Esophagus (tissue), 2 donors: Measurements from ENCODE around the gene RUBCNL. TPM values are rescaled to one million over a fixed set of nuclear protein-coding genes. Genes with fewer than 3 reads are reported as not detected.

Experiments used
- H3K27ac ChIP-seq, 2 donors: one replicate each; pipeline ENCODE4 v1.5.1; 2013; ENCODE audit warnings: low read depth in 2 of 2, mild to moderate bottlenecking in 2 of 2, inconsistent platforms in 1 of 2, low read length in 1 of 2, moderate library complexity in 1 of 2
- H3K27me3 ChIP-seq, 2 donors: one replicate each; pipeline ENCODE4 v1.6.1; 2013; ENCODE audit warnings: low read length in 2 of 2, control low read depth in 1 of 2, mild to moderate bottlenecking in 1 of 2; ENCODE audit not compliant: insufficient read depth in 2 of 2, control insufficient read depth in 1 of 2
- H3K36me3 ChIP-seq, 2 donors: one replicate each; pipeline ENCODE4 v1.6.1; 2013; ENCODE audit warnings: low read length in 1 of 2; ENCODE audit not compliant: control insufficient read depth in 2 of 2, insufficient read depth in 2 of 2
- H3K4me1 ChIP-seq, 2 donors: one replicate each; pipeline ENCODE4 v1.6.1; 2013; ENCODE audit warnings: low read length in 1 of 2; ENCODE audit not compliant: control insufficient read depth in 2 of 2, insufficient read depth in 2 of 2
- H3K4me3 ChIP-seq, 2 donors: one replicate each; pipeline ENCODE4 v1.5.1; 2013; ENCODE audit warnings: low read length in 2 of 2, mild to moderate bottlenecking in 2 of 2, low read depth in 1 of 2, moderate library complexity in 1 of 2
- H3K9me3 ChIP-seq, 2 donors: one replicate each; pipeline ENCODE4 v1.6.1; 2013; ENCODE audit warnings: mild to moderate bottlenecking in 2 of 2, low read depth in 1 of 2, low read length in 1 of 2, moderate library complexity in 1 of 2; ENCODE audit not compliant: control insufficient read depth in 2 of 2, insufficient read depth in 1 of 2
- WGBS, 2 donors: extraction: QIAGEN DNeasy Blood & Tissue Kit; methylation state at CpG; one replicate each; pipeline ENCODE4 v1.1.7; 2013; 5-methylcytosine and 5-hydroxymethylcytosine counted together
- polyA plus RNA-seq, 2 donors: library from polyadenylated mRNA; stranded (reverse); fragments of 200-250 nt; gene quantifications; one replicate each; pipeline ENCODE4 v1.2.3, GENCODE V29; 2013
- donor health status: healthy with polysubstance abuse.
- donor health status: Bipolar disorder and iron deficiency.

RUBCNL gene
- polyA plus RNA-seq, 2 donors, result 0.26 to 0.28 TPM

- Histone ChIP-seq H3K36me3 (no peaks in the 10 kb centered on the region), H3K4me3 (no peak overlapping the region), H3K4me1 (no peaks in the 10 kb centered on the region), H3K9me3 (no peaks in the 10 kb centered on the region), H3K27me3 (no peaks in the 10 kb centered on the region), H3K27ac (no peak overlapping the region)
- WGBS, 2 donors, result 67 to 69% methylated on average over 7 of the region's 7 CpGs
Measured at GRCh38 chr13:46303742-46304385, 83.2 kb downstream of the RUBCNL start.

- no peaks in the 10 kb centered on the region for H3K9me3 ChIP-seq
- H3K27ac ChIP-seq, result no peak overlapping the region
- 44 to 53% methylated on average over 3 of the region's 3 CpGs for WGBS, 2 donors
- no peaks in the 10 kb centered on the region for H3K4me1 ChIP-seq
- no peaks in the 10 kb centered on the region for H3K36me3 ChIP-seq
- H3K4me3 ChIP-seq, result no peak overlapping the region
- H3K27me3 ChIP-seq, result no peaks in the 10 kb centered on the region
Measured at GRCh38 chr13:46297361-46297811, 89.7 kb downstream of the RUBCNL start.

GRCh38 chr13:46296921-46297320, 90.1 kb downstream of the RUBCNL start:
- no peaks in the 10 kb centered on the region for H3K4me1 ChIP-seq
- H3K27ac ChIP-seq, result no peak overlapping the region
- no peaks in the 10 kb centered on the region for H3K9me3 ChIP-seq
- H3K4me3 ChIP-seq, result no peak overlapping the region
- H3K36me3 ChIP-seq, result no peaks in the 10 kb centered on the region
- H3K27me3 ChIP-seq, result no peaks in the 10 kb centered on the region
- WGBS, 2 donors, result 62 to 64% methylated on average over 3 of the region's 3 CpGs

- WGBS, 2 donors, result 62 to 70% methylated on average over 3 of the region's 3 CpGs
- no peaks in the 10 kb centered on the region for H3K27me3 ChIP-seq
- peak overlapping the region in 1 of 2 donors; percentile 19 for H3K27ac ChIP-seq
- H3K4me1 ChIP-seq, result no peaks in the 10 kb centered on the region
- no peaks in the 10 kb centered on the region for H3K36me3 ChIP-seq
- H3K9me3 ChIP-seq, result no peaks in the 10 kb centered on the region
- H3K4me3 ChIP-seq, result no peak overlapping the region
Measured at GRCh38 chr13:46296115-46296822, 90.8 kb downstream of the RUBCNL start.

- Histone ChIP-seq H3K9me3 (no peaks in the 10 kb centered on the region), H3K36me3 (no peaks in the 10 kb centered on the region), H3K4me1 (no peaks in the 10 kb centered on the region), H3K27ac (peak overlapping the region in 1 of 2 donors; percentile 13), H3K4me3 (no peak overlapping the region), H3K27me3 (peaks cover 0 to 4% of the 10 kb centered on the region in 2 donors)
- 56% methylated on average over 7 of the region's 7 CpGs for WGBS, 2 donors
Measured at GRCh38 chr13:46295491-46296114, 91.4 kb downstream of the RUBCNL start.

GRCh38 chr13:46293436-46293835, 93.6 kb downstream of the RUBCNL start:
- Histone ChIP-seq H3K27me3 (peaks cover 0 to 4% of the 10 kb centered on the region in 2 donors), H3K36me3 (no peaks in the 10 kb centered on the region), H3K4me1 (no peaks in the 10 kb centered on the region), H3K4me3 (no peak overlapping the region), H3K9me3 (no peaks in the 10 kb centered on the region), H3K27ac (no peak overlapping the region)
- WGBS, 2 donors, result 81 to 82% methylated on average over 3 of the region's 3 CpGs

Other genes starting within 250 kb of the RUBCNL start
- gene LCP1, start 205.1 kb downstream of the RUBCNL start, polyA plus RNA-seq, result 1 to 10 TPM; 3.1 to 7.6 TPM
- gene LRRC63, start 175.3 kb downstream of the RUBCNL start, polyA plus RNA-seq, result under 1 TPM in 1 of 2 donors, not detected in 1; 0.01 TPM
- gene LRCH1, start 165.9 kb upstream of the RUBCNL start, polyA plus RNA-seq, result 1 to 10 TPM; 2.1 to 4.3 TPM